ENCODE measurements around the gene BDKRB1.

Gene BDKRB1

DNA sequence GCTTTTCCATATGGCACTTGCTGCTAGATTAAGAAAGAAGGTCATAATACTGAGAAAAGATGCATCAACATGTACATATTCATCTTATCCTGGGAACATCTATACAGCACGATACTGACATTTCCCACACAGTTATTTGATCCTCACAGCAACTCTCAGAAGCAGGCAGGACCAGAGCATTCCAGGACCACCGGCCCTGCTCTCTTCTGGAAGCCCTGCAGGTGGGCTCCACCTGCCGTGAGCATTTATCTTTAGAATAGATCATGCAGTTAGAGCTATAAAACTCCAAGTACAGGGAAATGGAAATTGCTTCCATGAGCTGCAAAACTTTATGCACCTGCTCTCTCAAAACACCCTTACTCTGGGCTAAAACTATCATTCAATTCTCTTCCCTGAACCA, 5.5 kb upstream of the BDKRB1 start:
- TF ChIP-seq, protein P1, sequence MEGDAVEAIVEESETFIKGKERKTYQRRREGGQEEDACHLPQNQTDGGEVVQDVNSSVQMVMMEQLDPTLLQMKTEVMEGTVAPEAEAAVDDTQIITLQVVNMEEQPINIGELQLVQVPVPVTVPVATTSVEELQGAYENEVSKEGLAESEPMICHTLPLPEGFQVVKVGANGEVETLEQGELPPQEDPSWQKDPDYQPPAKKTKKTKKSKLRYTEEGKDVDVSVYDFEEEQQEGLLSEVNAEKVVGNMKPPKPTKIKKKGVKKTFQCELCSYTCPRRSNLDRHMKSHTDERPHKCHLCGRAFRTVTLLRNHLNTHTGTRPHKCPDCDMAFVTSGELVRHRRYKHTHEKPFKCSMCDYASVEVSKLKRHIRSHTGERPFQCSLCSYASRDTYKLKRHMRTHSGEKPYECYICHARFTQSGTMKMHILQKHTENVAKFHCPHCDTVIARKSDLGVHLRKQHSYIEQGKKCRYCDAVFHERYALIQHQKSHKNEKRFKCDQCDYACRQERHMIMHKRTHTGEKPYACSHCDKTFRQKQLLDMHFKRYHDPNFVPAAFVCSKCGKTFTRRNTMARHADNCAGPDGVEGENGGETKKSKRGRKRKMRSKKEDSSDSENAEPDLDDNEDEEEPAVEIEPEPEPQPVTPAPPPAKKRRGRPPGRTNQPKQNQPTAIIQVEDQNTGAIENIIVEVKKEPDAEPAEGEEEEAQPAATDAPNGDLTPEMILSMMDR (IDR thresholded peaks at IDR 0.05; ENCODE audit: low read depth, low read length, poor library complexity, severe bottlenecking), result no peak
- TF ChIP-seq EZH2phosphoT487 (IDR thresholded peaks at IDR 0.05; ENCODE audit: borderline replicate concordance, low read length), result no peak
- H3K27ac ChIP-seq (ENCODE audit: low read depth, low read length), result no peak overlapping the region
- H3K36me3 ChIP-seq (ENCODE audit: control insufficient read depth, low read length), result no peaks in the 10 kb centered on the region

DNA sequence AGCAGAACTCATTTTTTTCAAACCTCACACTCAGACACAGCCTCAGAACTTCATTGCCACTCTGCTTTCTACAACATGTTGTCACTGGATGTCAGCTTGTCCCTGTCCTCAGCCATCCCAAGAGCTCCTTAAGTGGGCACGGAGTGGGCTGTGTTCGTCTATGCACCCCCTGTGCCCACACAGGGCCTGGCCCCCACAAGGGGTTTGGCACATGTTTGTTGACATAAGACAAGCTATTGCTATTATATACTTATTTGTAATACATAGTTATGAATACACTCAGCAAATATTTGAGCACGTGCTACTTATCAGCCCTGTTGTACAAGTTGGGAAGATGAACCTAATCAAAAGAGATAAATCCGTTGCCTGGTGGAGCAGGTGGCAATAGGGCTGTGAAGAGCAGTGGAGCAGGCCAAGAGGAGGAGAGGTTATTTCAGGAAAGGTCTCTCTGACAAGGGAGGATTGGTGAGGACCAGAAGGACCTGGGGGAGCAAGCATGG, 4.3 kb upstream of the BDKRB1 start:
- TF ChIP-seq EZH2phosphoT487 (IDR thresholded peaks at IDR 0.05; ENCODE audit: borderline replicate concordance, low read length), result no peak
- TF ChIP-seq, protein P1 (IDR thresholded peaks at IDR 0.05; ENCODE audit: low read depth, low read length, poor library complexity, severe bottlenecking), result no peak
- no peaks in the 10 kb centered on the region for H3F3A ChIP-seq (ENCODE audit: control insufficient read depth, insufficient read depth)
- H3K27ac ChIP-seq (ENCODE audit: low read depth, low read length), result no peak overlapping the region
- H3K9me2 ChIP-seq (replicated peaks; ENCODE audit: control insufficient read depth, low read length), result no peaks in the 10 kb centered on the region
- H3K9me3 ChIP-seq (ENCODE audit: control insufficient read depth, insufficient read depth, low read length), result no peaks in the 10 kb centered on the region
- H3K36me3 ChIP-seq (ENCODE audit: control insufficient read depth, low read length), result no peaks in the 10 kb centered on the region
- no peak overlapping the region for H3K4me2 ChIP-seq (ENCODE audit: low read length)
- no peaks in the 10 kb centered on the region for H3K4me1 ChIP-seq (ENCODE audit: control insufficient read depth, low read length)
- no peaks in the 10 kb centered on the region for H4K20me1 ChIP-seq (ENCODE audit: control insufficient read depth, insufficient read depth, low read depth, low read length)
- H3K27me3 ChIP-seq (ENCODE audit: control insufficient read depth, low read length), result 0 out of 2 replicates have a peak, but pooled peaks cover 4% of the 10 kb centered on the region
- no peak overlapping the region for H3K4me3 ChIP-seq (ENCODE audit: low read length)
- H3K79me2 ChIP-seq (ENCODE audit: control insufficient read depth, low read length), result no peaks in the 10 kb centered on the region

More for the DNA sequence above, 5.5 kb upstream of the BDKRB1 start:
- H3K27me3 ChIP-seq (ENCODE audit: control insufficient read depth, low read length), result 0 out of 2 replicates have a peak, but pooled peaks cover 3% of the 10 kb centered on the region
- H3K4me1 ChIP-seq (ENCODE audit: control insufficient read depth, low read length), result no peaks in the 10 kb centered on the region
- no peak overlapping the region for H3K4me3 ChIP-seq (ENCODE audit: low read length)
- no peaks in the 10 kb centered on the region for H3K9me3 ChIP-seq (ENCODE audit: control insufficient read depth, insufficient read depth, low read length)
- no peaks in the 10 kb centered on the region for H3F3A ChIP-seq (ENCODE audit: control insufficient read depth, insufficient read depth)
- H3K9me2 ChIP-seq (replicated peaks; ENCODE audit: control insufficient read depth, low read length), result no peaks in the 10 kb centered on the region
- no peak overlapping the region for H3K4me2 ChIP-seq (ENCODE audit: low read length)
- no peaks in the 10 kb centered on the region for H4K20me1 ChIP-seq (ENCODE audit: control insufficient read depth, insufficient read depth, low read depth, low read length)
- H3K79me2 ChIP-seq (ENCODE audit: control insufficient read depth, low read length), result no peaks in the 10 kb centered on the region

DNA sequence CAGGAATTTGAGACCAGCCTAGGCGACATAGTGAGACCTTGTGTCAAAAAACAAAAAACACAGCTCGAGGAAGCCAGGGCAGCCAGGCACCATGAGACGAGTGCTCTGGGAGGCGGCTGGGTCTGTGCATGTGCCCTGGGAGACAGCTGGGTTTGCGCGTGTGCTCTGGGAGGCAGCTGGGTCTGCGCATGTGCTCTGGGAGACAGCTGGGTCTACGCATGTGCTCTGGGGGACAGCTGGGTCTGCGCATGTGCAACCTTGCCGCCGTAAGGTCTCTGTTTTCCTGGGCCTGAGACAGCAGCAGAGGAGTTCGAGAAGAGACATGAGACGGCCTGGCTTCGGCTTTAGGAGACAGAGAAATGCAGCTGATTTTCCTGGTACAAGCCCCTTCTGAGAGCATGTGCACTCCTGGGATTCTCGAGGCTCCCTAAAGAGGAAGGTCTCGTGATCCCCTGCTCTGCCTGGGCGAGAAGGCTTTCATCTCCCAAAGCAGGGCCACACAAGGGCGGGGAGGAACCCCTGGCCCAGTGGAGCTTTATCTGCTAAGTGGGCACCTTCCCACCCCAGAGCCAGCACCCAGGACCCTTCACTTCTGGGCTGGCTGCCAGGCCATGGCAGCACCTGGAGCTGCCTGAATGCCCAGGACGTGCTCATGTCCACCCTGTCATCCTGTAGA, 3.5 kb upstream of the BDKRB1 start:
- TF ChIP-seq, protein P1 (IDR thresholded peaks at IDR 0.05; ENCODE audit: low read depth, low read length, poor library complexity, severe bottlenecking), result no peak
- no peak for TF ChIP-seq EZH2phosphoT487 (IDR thresholded peaks at IDR 0.05; ENCODE audit: borderline replicate concordance, low read length)
- Histone ChIP-seq H4K20me1 (ENCODE audit: control insufficient read depth, insufficient read depth, low read depth, low read length) (no peaks in the 10 kb centered on the region), H3K27ac (ENCODE audit: low read depth, low read length) (no peak overlapping the region), H3K4me3 (ENCODE audit: low read length) (no peak overlapping the region), H3K79me2 (ENCODE audit: control insufficient read depth, low read length) (no peaks in the 10 kb centered on the region), H3K9me2 (replicated peaks; ENCODE audit: control insufficient read depth, low read length) (no peaks in the 10 kb centered on the region), H3K27me3 (ENCODE audit: control insufficient read depth, low read length) (0 out of 2 replicates have a peak, but pooled peaks cover 4% of the 10 kb centered on the region), H3K4me2 (ENCODE audit: low read length) (no peak overlapping the region), H3K9me3 (ENCODE audit: control insufficient read depth, insufficient read depth, low read length) (no peaks in the 10 kb centered on the region), H3F3A (ENCODE audit: control insufficient read depth, insufficient read depth) (no peaks in the 10 kb centered on the region), H3K4me1 (ENCODE audit: control insufficient read depth, low read length) (no peaks in the 10 kb centered on the region), H3K36me3 (ENCODE audit: control insufficient read depth, low read length) (no peaks in the 10 kb centered on the region)

All from DOHH2 (cell line).